NCI-H345 treated with DMSO at 0.1 percent for 48 hours (cell line): Measurements from ENCODE around the gene GALNT17.

Experiments used
- DNase-seq: peaks from one replicate; lab custom pipeline; 2025; ENCODE audit not compliant: unreplicated experiment; lab: John Stamatoyannopoulos, UW

Gene GALNT17

GRCh38 chr7:71329030-71329660 is 197.2 kb downstream of the GALNT17 start:
- no peak for DNase-seq

DNA sequence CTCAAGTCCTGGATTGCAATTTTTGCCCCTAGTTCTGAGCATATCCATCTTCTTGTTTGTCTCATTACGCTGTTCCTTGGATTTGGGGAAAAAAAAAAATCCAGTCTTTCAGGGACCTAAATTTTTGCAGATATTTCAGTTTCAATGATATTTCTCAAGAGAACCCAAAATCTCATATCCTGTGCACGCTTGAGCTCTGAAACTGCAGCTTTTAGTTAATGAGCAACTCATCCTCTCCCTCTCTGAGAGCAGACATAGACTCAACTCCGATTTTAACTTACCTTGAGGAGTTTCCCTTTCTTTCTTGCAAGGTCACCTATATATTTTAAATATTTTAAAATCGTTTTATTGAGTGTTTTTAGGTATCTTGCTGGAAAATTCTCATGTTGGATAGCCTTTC is 200.3 kb downstream of the GALNT17 start:
- DNase-seq = no peak

GRCh38 chr7:71334541-71334940 is 202.6 kb downstream of the GALNT17 start:
- no peak for DNase-seq

DNA sequence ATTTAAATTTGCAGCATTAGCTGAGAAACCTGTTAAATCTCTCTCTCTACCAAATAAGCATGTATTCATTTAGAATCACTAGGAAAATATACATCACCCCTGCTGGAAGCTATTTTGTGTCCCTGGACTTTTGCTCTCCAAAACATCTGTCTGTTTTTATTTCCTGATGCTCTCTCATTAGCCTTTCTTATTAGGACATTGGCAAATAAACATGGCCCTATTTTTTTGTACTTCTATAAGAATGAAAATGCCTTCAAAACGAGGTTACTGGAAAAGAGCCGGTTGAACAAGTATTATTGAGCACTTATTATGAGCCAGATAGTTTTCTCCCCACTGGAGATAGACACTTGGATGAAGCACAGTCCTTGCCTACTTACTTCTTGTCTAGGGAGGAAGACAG is 206.9 kb downstream of the GALNT17 start:
- DNase-seq = no peak

- DNase-seq = no peak
Measured at GRCh38 chr7:71339924-71340323, 208.0 kb downstream of the GALNT17 start.

DNA sequence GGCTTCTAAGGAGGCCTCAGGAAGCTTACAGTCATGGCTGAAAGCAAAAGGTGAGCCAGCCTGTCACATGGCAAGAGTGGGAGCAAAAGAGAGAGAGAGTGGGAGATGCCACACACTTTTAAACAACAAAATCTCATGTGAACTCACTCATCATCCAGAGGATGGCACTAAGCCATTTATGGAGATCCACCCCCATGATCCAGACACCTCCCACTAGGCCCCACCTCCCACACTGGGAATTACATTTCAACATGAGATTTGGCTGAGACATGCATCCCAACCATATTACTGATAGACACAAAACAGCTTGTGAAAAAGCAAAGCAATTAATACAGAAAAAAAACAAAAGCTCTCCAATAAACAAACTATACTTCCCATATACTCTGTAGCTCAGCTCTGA is 210.3 kb downstream of the GALNT17 start:
- no peak for DNase-seq

GRCh38 chr7:71343039-71343438 is 211.1 kb downstream of the GALNT17 start:
- no peak for DNase-seq

GRCh38 chr7:71343892-71344291 is 211.9 kb downstream of the GALNT17 start:
- DNase-seq = no peak

- no peak for DNase-seq
Measured at GRCh38 chr7:71345117-71345884, 213.4 kb downstream of the GALNT17 start.

GRCh38 chr7:71348821-71349681 is 217.1 kb downstream of the GALNT17 start:
- DNase-seq = no peak

DNA sequence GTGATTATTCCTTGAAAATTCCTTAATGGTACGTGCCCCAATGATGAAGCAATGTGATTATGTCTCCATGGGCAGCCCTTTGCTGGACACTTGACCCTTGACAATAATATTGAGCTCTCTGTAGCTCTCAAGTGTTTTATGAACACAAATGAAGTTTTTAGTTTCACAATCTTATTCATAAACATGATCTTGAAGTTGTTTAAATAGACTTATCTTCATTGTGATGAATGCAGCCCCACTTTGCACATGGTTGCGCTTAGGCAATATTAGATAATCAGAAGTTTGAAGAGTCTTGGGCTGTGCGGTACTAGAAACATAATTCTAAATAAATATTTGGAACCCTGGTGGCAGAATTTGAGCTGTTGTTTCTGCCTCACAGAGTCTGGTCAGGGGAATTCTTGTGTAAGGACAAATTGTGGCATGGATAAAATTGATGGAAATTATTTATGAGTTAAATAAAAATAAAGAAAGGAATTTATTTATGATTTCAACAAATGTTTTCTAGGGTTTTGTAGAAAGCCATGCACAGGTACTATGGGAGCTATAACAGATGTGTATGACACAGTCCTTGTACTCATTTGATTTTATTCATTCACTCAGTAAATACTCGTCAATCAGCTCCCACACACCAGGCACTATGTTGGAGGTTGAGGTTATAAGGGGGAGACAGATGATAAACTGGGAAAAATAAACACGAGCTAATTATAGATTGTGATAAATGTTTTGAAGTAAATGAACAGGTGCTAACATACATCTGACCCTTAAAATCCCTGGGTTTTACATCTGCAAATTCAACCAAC is 217.9 kb downstream of the GALNT17 start:
- no peak for DNase-seq

DNA sequence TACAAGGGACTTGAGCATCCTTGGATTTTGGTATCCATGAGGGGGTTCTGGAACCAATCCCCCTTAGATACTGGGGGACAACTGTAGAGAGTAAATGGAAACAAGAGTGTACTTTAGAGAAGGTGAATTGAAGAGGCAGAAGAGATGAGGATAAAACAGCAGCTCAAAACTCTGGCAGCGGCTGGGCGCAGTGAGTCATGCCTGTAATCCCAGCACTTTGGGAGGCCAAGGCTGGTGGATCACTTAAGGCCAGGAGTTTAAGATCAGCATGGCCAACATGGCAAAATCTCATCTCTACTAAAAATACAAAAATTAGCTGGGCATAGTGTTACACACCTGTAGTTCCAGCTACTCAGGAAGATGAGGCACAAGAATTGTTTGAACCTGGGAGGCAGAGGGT is 218.7 kb downstream of the GALNT17 start:
- no peak for DNase-seq

- DNase-seq = no peak
Measured at GRCh38 chr7:71354716-71355115, 222.8 kb downstream of the GALNT17 start.

DNA sequence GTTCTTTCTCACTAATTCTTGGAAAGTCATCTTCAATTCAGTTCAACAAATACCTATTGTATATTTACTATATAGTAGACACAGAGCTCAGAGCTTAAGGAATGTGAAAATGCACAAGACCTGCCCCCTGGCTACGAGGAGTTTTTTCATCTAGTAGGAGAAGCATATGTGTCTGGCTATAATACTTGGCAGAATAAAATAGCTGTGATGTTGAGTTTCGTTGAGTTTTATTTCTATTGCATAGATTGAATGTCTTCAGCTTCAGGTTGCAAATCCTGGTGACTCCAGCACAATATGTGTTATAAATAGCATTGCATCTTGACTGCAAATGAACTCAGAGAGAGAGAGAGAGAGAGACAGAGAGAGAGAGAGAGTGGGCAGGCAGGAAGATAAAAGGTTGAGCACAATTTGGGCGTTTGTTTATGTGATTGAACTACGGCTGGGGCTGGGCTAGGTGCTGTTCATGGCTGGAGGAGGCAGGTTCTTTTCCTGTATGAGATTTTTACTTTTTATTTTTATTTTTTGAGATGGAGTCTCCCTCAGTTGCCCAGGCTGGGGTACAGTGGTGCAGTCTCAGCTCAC is 229.6 kb downstream of the GALNT17 start:
- no peak for DNase-seq

DNA sequence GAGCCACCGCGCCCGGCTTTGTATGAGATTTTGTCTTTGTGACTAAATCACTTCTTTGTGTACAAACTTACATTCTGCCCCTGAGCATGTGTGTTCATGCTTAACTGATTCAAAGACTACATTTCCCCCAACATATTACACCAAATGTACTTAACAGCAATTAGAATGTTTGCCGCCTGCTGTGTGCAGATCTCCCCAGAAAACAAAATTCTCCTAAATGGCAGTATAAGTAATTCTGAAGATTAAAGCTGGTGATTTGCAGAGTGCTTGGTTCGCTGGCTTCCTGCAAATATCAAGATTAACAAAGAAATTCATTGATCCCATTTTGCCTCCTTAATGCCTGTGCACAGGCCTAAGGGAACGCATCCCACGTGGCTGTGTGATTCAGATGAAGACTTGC is 230.3 kb downstream of the GALNT17 start:
- DNase-seq = no peak

- DNase-seq = no peak
Measured at GRCh38 chr7:71363223-71363622, 231.3 kb downstream of the GALNT17 start.

GRCh38 chr7:71363627-71364026 is 231.7 kb downstream of the GALNT17 start:
- no peak for DNase-seq

DNA sequence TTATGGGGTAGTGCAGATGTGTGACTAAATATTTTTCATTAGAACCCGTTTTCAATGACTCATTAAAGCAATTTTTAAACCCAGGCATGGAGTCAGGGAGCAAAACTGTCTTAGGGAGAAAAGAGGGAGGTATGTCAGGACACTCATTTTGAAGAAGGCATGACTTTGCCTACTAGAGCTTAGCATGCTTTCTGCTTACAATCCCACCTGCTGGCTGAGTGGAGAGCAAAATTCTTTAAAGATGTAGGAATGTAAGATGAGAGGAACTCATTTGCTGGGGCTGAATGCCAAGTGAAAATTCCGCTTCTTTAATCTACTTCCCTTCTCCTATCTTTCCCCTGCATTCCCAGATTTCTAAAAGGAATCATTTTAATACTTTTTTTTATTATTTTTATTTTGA is 232.6 kb downstream of the GALNT17 start:
- no peak for DNase-seq

DNA sequence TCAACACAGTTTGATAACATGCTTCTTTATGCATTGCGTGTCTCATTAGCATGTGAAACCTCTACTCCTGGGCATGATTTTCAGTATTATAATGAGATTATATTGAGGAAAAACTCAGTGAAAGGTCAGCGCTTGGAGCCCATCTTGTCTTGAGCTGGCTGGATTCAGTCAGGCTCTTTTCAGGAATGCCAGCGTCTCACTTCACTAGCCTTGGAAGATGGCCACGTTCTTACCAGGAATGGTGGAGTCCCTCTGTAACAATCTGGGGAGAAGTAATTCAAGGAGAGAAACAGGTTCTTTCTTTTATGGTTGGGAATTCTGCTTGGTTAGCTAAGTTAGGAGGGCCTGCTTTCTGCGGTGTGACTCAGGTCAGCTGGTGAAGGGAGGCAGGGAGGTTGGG is 241.0 kb downstream of the GALNT17 start:
- no peak for DNase-seq

GRCh38 chr7:71377062-71377461 is 245.1 kb downstream of the GALNT17 start:
- DNase-seq = no peak

GRCh38 chr7:71377469-71377868 is 245.5 kb downstream of the GALNT17 start:
- DNase-seq = no peak
